ENCODE results near the gene C2orf68. TPM values are rescaled to one million over a fixed set of nuclear protein-coding genes. Genes with fewer than 3 reads are reported as not detected.

Gene C2orf68
- polyA plus RNA-seq, 3 donors, result 24.2 to 32.9 (median 30.7) TPM

DNA sequence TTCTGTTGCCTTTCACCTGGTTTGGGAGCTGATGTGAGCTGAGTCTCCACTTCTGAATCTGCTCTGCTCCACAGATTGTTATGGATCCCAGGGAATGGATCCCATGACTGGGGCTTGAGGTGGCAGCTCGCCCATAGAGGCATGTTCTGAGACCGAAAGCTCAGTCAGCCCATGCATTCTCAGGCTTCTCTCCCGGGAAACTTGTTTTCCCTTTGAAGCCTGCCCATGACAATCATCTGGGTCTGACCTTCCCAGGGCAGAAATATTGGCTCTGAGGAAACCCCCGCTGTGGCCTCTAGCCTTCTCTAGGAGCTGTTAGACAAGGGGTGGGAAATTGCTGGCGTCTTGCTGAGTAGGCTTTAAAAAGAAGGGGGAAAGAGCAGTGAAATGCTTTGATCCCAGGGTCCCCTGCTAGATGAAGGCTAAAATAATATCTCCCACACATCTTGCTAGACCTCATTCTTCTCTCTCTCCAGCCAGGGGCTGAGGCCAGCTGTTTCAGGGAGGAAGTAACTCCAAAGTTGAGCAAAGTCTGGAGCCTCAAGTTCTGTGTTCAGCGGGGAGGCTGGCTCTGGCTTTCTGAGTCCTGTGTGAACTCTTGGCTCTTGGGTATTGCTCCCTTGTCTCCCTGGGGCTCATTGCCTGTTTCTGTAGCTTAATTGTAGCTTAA, 32.5 kb downstream of the C2orf68 start:
- Histone ChIP-seq H3K9ac (ENCODE audit: insufficient read depth, low read length, poor library complexity, severe bottlenecking) (peak overlapping the region; percentile 76), H3K36me3 (replicated peaks in 1 of 2; ENCODE audit: control insufficient read depth in 1 of 2, insufficient read depth in 2 of 2, low read length in 2 of 2) (peaks cover 15 to 24% of the 10 kb centered on the region in 2 donors), H3K4me2 (replicated peaks; ENCODE audit: extremely low read depth, low read length, poor library complexity, severe bottlenecking) (peak overlapping the region; percentile 81), H4K20me1 (ENCODE audit: insufficient read depth, low read length) (peaks cover 25% of the 10 kb centered on the region), H3K27ac (ENCODE audit: low read depth in 1 of 2, low read length in 2 of 2) (peak overlapping the region; percentile 85 to 91), H3K4me3 (replicated peaks in 1 of 3; ENCODE audit: low read depth in 2 of 3, low read length in 3 of 3) (peak overlapping the region; percentile 53 to 86 (median 78)), H3K9me3 (replicated peaks in 1 of 2; ENCODE audit: control insufficient read depth in 1 of 2, insufficient read depth in 1 of 2, low read length in 2 of 2) (no peaks in the 10 kb centered on the region), H3K4me1 (ENCODE audit: control insufficient read depth in 1 of 2, insufficient read depth in 2 of 2, low read length in 2 of 2) (peaks cover 51 to 68% of the 10 kb centered on the region in 2 donors), H3K79me2 (ENCODE audit: insufficient read depth, low read length) (peaks cover 64% of the 10 kb centered on the region), H3K27me3 (ENCODE audit: control insufficient read depth in 2 of 2, insufficient read depth in 2 of 2, low read length in 2 of 2) (no peaks in the 10 kb centered on the region), H2AFZ (ENCODE audit: insufficient read depth, low read depth, low read length, poor library complexity, severe bottlenecking) (peak overlapping the region; percentile 90)
- DNase-seq, result peak in 2 of 3 donors; percentile 47 to 59
- H3K27me3 Mint-ChIP-seq (ENCODE audit: low read depth in 3 of 3), result peaks cover 0 to 3% (median 1%) of the 10 kb centered on the region in 3 donors
- H3K36me3 Mint-ChIP-seq, result peaks cover 22 to 35% of the 10 kb centered on the region in 2 donors
- intact Hi-C loops (cut with micrococcal nuclease), result no loop called here
- no peaks in the 10 kb centered on the region for H3K9me3 Mint-ChIP-seq
- TF ChIP-seq, protein P1, sequence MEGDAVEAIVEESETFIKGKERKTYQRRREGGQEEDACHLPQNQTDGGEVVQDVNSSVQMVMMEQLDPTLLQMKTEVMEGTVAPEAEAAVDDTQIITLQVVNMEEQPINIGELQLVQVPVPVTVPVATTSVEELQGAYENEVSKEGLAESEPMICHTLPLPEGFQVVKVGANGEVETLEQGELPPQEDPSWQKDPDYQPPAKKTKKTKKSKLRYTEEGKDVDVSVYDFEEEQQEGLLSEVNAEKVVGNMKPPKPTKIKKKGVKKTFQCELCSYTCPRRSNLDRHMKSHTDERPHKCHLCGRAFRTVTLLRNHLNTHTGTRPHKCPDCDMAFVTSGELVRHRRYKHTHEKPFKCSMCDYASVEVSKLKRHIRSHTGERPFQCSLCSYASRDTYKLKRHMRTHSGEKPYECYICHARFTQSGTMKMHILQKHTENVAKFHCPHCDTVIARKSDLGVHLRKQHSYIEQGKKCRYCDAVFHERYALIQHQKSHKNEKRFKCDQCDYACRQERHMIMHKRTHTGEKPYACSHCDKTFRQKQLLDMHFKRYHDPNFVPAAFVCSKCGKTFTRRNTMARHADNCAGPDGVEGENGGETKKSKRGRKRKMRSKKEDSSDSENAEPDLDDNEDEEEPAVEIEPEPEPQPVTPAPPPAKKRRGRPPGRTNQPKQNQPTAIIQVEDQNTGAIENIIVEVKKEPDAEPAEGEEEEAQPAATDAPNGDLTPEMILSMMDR (IDR thresholded peaks at IDR 0.05), result no peak
- H3K27ac Mint-ChIP-seq, result peak overlapping the region; percentile 92 to 98 (median 96)
- peaks cover 62% of the 10 kb centered on the region for H3K4me1 Mint-ChIP-seq
- 4% methylated on average over 3 of the region's 6 CpGs for WGBS (ENCODE audit: insufficient coverage)
- peak overlapping the region; percentile 96 to 99 for H3K4me3 Mint-ChIP-seq

- no peaks in the 10 kb centered on the region for H3K9me3 Mint-ChIP-seq
- 1% methylated on average over 14 of the region's 19 CpGs for WGBS (ENCODE audit: insufficient coverage)
- peak overlapping the region; percentile 85 to 91 for H3K27ac ChIP-seq (ENCODE audit: low read depth in 1 of 2, low read length in 2 of 2)
- H3K27me3 Mint-ChIP-seq (ENCODE audit: low read depth in 3 of 3), result peaks cover 0 to 3% (median 1%) of the 10 kb centered on the region in 3 donors
- H3K36me3 ChIP-seq (replicated peaks in 1 of 2; ENCODE audit: control insufficient read depth in 1 of 2, insufficient read depth in 2 of 2, low read length in 2 of 2), result peaks cover 15 to 24% of the 10 kb centered on the region in 2 donors
- intact Hi-C loops (cut with micrococcal nuclease), result no loop called here
- H3K36me3 Mint-ChIP-seq, result peaks cover 21 to 34% of the 10 kb centered on the region in 2 donors
- peak overlapping the region; percentile 90 for H2AFZ ChIP-seq (ENCODE audit: insufficient read depth, low read depth, low read length, poor library complexity, severe bottlenecking)
- peaks cover 44 to 59% of the 10 kb centered on the region in 2 donors for H3K4me1 ChIP-seq (ENCODE audit: control insufficient read depth in 1 of 2, insufficient read depth in 2 of 2, low read length in 2 of 2)
- H3K27ac Mint-ChIP-seq, result peak overlapping the region; percentile 92 to 98 (median 96)
- peak; percentile 66 to 75 (median 73) for DNase-seq
- peaks cover 62% of the 10 kb centered on the region for H3K79me2 ChIP-seq (ENCODE audit: insufficient read depth, low read length)
- peaks cover 25% of the 10 kb centered on the region for H4K20me1 ChIP-seq (ENCODE audit: insufficient read depth, low read length)
- peaks cover 56% of the 10 kb centered on the region for H3K4me1 Mint-ChIP-seq
- H3K27me3 ChIP-seq (ENCODE audit: control insufficient read depth in 2 of 2, insufficient read depth in 2 of 2, low read length in 2 of 2), result no peaks in the 10 kb centered on the region
- H3K4me3 ChIP-seq (replicated peaks in 1 of 3; ENCODE audit: low read depth in 2 of 3, low read length in 3 of 3), result peak overlapping the region; percentile 53 to 86 (median 78)
- H3K4me2 ChIP-seq (replicated peaks; ENCODE audit: extremely low read depth, low read length, poor library complexity, severe bottlenecking), result peak overlapping the region; percentile 81
- H3K9me3 ChIP-seq (replicated peaks in 1 of 2; ENCODE audit: control insufficient read depth in 1 of 2, insufficient read depth in 1 of 2, low read length in 2 of 2), result no peaks in the 10 kb centered on the region
- H3K4me3 Mint-ChIP-seq, result peak overlapping the region; percentile 96 to 99
- H3K9ac ChIP-seq (ENCODE audit: insufficient read depth, low read length, poor library complexity, severe bottlenecking), result peak overlapping the region; percentile 76
- TF ChIP-seq, protein P1 (IDR thresholded peaks at IDR 0.05), result no peak
These were observed 33.4 kb downstream of the C2orf68 start for GRCh38 chr2:85578243-85579180.

All from CD14-positive monocyte (primary cell).